Neural crest cell (in vitro differentiated cells): ENCODE data around the gene KIRREL1. TPM values are rescaled to one million over a fixed set of nuclear protein-coding genes. Genes with fewer than 3 reads are reported as not detected.

Experiments
- DNase-seq: peaks from one replicate; pipeline ENCODE4 v3.0.0; 2021; ENCODE audit warnings: low read depth, mixed read lengths, low spot score
- H3K27ac Mint-ChIP-seq: one replicate; pipeline ENCODE4 v1.8.0; 2021; ENCODE audit warnings: mild to moderate bottlenecking, mixed read lengths; ENCODE audit not compliant: unreplicated experiment
- H3K27me3 Mint-ChIP-seq: 2 replicates; pipeline ENCODE4 v1.8.0; 2021; ENCODE audit warnings: low read depth, mild to moderate bottlenecking, mixed read lengths
- H3K36me3 Mint-ChIP-seq: 2 replicates; pipeline ENCODE4 v1.8.0; 2021; ENCODE audit warnings: low read depth, mild to moderate bottlenecking, mixed read lengths
- H3K4me1 Mint-ChIP-seq: 2 replicates; pipeline ENCODE4 v1.8.0; 2021; ENCODE audit warnings: mixed read lengths
- H3K4me3 Mint-ChIP-seq: one replicate; pipeline ENCODE4 v1.8.0; 2021; ENCODE audit warnings: mild to moderate bottlenecking, mixed read lengths
- H3K9me3 Mint-ChIP-seq: 2 replicates; pipeline ENCODE4 v1.8.0; 2021; ENCODE audit warnings: mixed read lengths
- CTCF ChIP-seq: fragments of 200-600 bp; sonication (generic); conservative IDR thresholded peaks from 2 replicates; pipeline ENCODE4 v1.5.0; 2021; ENCODE audit warnings: antibody characterized with exemption, mild to moderate bottlenecking
- total RNA-seq: library from RNA; stranded (reverse); gene quantifications from 2 replicates; pipeline ENCODE4 v1.2.1, GENCODE V29; 2021

KIRREL1 gene
- total RNA-seq, 1 donor from 2014 or later: 64.9 TPM

- Mint-ChIP-seq H3K9me3 (peaks cover 13% of the 10 kb centered on the region), H3K36me3 (no peaks in the 10 kb centered on the region), H3K4me3 (no peak overlapping the region), H3K4me1 (peaks cover 22% of the 10 kb centered on the region), H3K27me3 (no peaks in the 10 kb centered on the region), H3K27ac (no peak overlapping the region)
- no peak for TF ChIP-seq CTCF
- DNase-seq: no peak
Observed at GRCh38 chr1:157975228-157975950, 18.1 kb upstream of the KIRREL1 start.

- DNase-seq: no peak
- peaks cover 13% of the 10 kb centered on the region for H3K9me3 Mint-ChIP-seq
- TF ChIP-seq CTCF: no peak
- no peak overlapping the region for H3K27ac Mint-ChIP-seq
- H3K36me3 Mint-ChIP-seq: no peaks in the 10 kb centered on the region
- no peak overlapping the region for H3K4me3 Mint-ChIP-seq
- H3K27me3 Mint-ChIP-seq: no peaks in the 10 kb centered on the region
- peaks cover 22% of the 10 kb centered on the region for H3K4me1 Mint-ChIP-seq
Observed at GRCh38 chr1:157976888-157977287, 16.6 kb upstream of the KIRREL1 start.

GRCh38 chr1:157978586-157979403 lies 14.7 kb upstream of the KIRREL1 start:
- no peak overlapping the region for H3K4me3 Mint-ChIP-seq
- no peak for DNase-seq
- H3K36me3 Mint-ChIP-seq: no peaks in the 10 kb centered on the region
- H3K27me3 Mint-ChIP-seq: no peaks in the 10 kb centered on the region
- no peak for TF ChIP-seq CTCF
- no peak overlapping the region for H3K27ac Mint-ChIP-seq
- H3K9me3 Mint-ChIP-seq: peaks cover under 1% of the 10 kb centered on the region
- peaks cover 17% of the 10 kb centered on the region for H3K4me1 Mint-ChIP-seq

- Mint-ChIP-seq H3K4me1 (peaks cover 3% of the 10 kb centered on the region), H3K4me3 (no peak overlapping the region), H3K27ac (no peak overlapping the region), H3K9me3 (no peaks in the 10 kb centered on the region), H3K27me3 (no peaks in the 10 kb centered on the region), H3K36me3 (no peaks in the 10 kb centered on the region)
- no peak for DNase-seq
- TF ChIP-seq CTCF: no peak
Observed at GRCh38 chr1:157982136-157982535, 11.3 kb upstream of the KIRREL1 start.

- Mint-ChIP-seq H3K27ac (peak overlapping the region; percentile 30), H3K9me3 (no peaks in the 10 kb centered on the region), H3K36me3 (no peaks in the 10 kb centered on the region), H3K27me3 (no peaks in the 10 kb centered on the region), H3K4me3 (no peak overlapping the region), H3K4me1 (peaks cover 3% of the 10 kb centered on the region)
- TF ChIP-seq CTCF: no peak
- no peak for DNase-seq
Observed at GRCh38 chr1:157983787-157984186, 9.7 kb upstream of the KIRREL1 start.
